H1 (cell line): ENCODE measurements around the gene DPY30.

Experiments used
- CEBPB ChIP-seq: IDR thresholded peaks from 2 replicates; pipeline ENCODE4 v1.6.1; 2012; ENCODE audit warnings: low read depth, low read length
- TAF7 ChIP-seq: optimal IDR thresholded peaks from 2 replicates; pipeline ENCODE3; 2011; ENCODE audit warnings: low read depth, mild to moderate bottlenecking, inconsistent platforms, low read length, moderate library complexity, borderline replicate concordance
- TF ChIP-seq, protein P1 (sequence below), 3 experiments: IDR thresholded peaks; 1 replicate in 2 of 3; 2 replicates in 1 of 3; pipeline versions ENCODE4 v1.5.1 to v1.6.1; 2011; ENCODE audit warnings: low read length in 3 of 3, mild to moderate bottlenecking in 3 of 3, inconsistent platforms in 2 of 3, low read depth in 1 of 3, moderate library complexity in 1 of 3; ENCODE audit not compliant: insufficient read depth in 1 of 3; ENCODE audit errors: control extremely low read depth in 1 of 3
- TF ChIP-seq, protein P2 (sequence below): IDR thresholded peaks from 2 replicates; pipeline ENCODE4 v1.6.1; 2012; ENCODE audit warnings: low read length, inconsistent platforms

- TF ChIP-seq, protein P1, sequence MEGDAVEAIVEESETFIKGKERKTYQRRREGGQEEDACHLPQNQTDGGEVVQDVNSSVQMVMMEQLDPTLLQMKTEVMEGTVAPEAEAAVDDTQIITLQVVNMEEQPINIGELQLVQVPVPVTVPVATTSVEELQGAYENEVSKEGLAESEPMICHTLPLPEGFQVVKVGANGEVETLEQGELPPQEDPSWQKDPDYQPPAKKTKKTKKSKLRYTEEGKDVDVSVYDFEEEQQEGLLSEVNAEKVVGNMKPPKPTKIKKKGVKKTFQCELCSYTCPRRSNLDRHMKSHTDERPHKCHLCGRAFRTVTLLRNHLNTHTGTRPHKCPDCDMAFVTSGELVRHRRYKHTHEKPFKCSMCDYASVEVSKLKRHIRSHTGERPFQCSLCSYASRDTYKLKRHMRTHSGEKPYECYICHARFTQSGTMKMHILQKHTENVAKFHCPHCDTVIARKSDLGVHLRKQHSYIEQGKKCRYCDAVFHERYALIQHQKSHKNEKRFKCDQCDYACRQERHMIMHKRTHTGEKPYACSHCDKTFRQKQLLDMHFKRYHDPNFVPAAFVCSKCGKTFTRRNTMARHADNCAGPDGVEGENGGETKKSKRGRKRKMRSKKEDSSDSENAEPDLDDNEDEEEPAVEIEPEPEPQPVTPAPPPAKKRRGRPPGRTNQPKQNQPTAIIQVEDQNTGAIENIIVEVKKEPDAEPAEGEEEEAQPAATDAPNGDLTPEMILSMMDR (IDR thresholded peaks at IDR 0.05; ENCODE audit: control extremely low read depth in 1 of 3, insufficient read depth in 1 of 3, low read depth in 1 of 3, low read length in 3 of 3): no peak
- TF ChIP-seq, protein P2, sequence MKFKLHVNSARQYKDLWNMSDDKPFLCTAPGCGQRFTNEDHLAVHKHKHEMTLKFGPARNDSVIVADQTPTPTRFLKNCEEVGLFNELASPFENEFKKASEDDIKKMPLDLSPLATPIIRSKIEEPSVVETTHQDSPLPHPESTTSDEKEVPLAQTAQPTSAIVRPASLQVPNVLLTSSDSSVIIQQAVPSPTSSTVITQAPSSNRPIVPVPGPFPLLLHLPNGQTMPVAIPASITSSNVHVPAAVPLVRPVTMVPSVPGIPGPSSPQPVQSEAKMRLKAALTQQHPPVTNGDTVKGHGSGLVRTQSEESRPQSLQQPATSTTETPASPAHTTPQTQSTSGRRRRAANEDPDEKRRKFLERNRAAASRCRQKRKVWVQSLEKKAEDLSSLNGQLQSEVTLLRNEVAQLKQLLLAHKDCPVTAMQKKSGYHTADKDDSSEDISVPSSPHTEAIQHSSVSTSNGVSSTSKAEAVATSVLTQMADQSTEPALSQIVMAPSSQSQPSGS: no peak
- no peak for TF ChIP-seq CEBPB
- TF ChIP-seq TAF7: no peak
Observed at GRCh38 chr2:32051836-32052439, 12.3 kb upstream of the DPY30 start.
